Measurements from ENCODE around the gene HOXA4.

The HOXA4 gene

DNA sequence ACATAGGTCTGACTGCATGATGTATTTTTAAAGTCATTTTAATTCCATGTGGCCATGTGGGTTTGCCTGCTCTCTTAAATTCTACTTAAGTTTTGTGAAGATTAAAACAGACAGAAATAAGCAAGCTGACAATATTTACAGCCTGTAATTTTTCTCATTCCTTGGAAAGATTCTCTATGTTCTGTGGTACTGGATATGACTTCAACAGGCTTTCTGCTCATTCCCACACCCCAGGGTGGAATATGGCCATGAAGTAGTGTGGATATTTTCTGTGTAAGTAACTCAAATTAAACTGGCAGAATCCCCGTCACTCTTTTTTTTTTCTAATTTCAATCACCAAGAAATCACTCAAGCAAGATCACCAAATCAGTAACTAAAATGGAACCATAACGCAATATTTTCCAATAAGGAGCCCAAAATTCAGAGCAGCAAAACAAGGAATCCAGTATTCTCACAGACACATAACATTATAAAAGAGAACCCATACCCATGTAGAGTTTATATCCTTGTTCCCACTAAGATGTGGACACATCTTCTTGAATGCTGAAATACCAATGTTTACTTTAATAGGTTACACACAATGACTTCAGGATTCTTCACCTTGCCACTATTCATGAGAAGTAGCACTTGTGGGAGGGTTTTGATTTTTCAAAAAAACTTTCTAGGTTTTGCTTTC, 7.2 kb upstream of the HOXA4 start:
- no peak overlapping the region for H3K27ac Mint-ChIP-seq

DNA sequence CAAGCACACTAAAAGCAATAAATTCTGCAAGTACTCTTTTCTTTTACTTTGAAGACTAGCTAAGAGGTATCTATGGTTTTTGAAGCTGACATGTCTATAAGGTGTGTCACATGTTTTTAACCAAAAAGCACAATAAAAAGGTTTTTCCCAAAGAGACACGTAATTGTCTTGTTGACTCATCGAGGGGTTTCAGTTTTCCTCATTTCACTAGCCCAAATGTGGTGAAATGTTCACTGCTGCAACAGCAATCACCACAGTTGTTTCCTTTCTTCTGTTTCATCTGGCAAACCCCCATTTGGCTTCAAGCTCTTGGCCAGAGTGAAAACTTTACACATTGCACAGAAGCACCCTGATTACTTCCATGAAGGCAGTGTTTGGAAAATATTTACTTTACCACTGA, 3.8 kb upstream of the HOXA4 start:
- Mint-ChIP-seq H3K36me3 (no peaks in the 10 kb centered on the region), H3K27me3 (peaks cover 36% of the 10 kb centered on the region), H3K4me3 (no peak overlapping the region), H3K9me3 (no peaks in the 10 kb centered on the region), H3K4me1 (peaks cover 11% of the 10 kb centered on the region), H3K27ac (no peak overlapping the region)

More for the DNA sequence above, 7.2 kb upstream of the HOXA4 start:
- Mint-ChIP-seq H3K36me3 (no peaks in the 10 kb centered on the region), H3K27me3 (peaks cover 46% of the 10 kb centered on the region), H3K4me1 (peaks cover 11% of the 10 kb centered on the region), H3K9me3 (no peaks in the 10 kb centered on the region), H3K4me3 (no peak overlapping the region)

DNA sequence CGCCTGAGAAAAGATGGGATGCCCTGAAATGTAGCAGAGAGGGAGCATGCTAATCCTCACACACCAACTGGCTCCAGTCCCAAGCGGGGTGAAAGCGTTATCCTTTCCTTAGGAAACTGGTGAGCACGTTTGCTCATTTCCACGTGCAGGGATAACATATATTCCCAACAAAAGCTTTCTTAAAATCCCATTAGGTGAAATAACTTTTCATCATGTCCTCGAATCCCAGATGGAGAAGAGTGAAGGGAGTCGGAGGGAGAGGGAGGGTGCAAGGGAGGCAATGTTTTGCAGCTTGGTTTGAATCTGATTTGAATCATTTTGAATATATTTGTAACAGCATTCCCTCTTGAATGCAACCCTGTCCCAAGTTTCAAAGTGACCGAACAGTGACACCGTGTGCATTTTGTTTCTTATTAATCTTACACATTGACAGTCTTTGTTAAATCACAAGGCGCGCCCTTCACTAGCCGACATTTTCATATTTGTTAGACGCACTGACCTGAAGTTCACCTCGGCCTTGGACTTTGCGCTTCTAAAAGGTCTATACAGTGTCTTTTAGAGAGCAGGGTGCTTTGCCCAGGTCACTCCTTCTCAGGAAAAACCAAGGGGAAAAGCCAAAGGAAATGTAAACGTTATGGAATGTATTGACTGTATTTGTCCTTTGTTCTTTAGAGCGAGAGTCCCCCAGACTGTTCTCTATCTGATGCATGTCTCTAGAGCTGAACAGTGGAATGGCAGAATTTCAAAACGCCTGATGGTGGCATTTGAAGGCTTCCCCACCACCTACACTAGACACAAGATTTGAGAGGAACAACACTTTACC, 3.1 kb upstream of the HOXA4 start:
- no peaks in the 10 kb centered on the region for H3K36me3 Mint-ChIP-seq
- H3K27ac Mint-ChIP-seq: no peak overlapping the region
- H3K4me3 Mint-ChIP-seq: no peak overlapping the region
- H3K4me1 Mint-ChIP-seq: peaks cover 11% of the 10 kb centered on the region
- peaks cover 36% of the 10 kb centered on the region for H3K27me3 Mint-ChIP-seq
- H3K9me3 Mint-ChIP-seq: no peaks in the 10 kb centered on the region

DNA sequence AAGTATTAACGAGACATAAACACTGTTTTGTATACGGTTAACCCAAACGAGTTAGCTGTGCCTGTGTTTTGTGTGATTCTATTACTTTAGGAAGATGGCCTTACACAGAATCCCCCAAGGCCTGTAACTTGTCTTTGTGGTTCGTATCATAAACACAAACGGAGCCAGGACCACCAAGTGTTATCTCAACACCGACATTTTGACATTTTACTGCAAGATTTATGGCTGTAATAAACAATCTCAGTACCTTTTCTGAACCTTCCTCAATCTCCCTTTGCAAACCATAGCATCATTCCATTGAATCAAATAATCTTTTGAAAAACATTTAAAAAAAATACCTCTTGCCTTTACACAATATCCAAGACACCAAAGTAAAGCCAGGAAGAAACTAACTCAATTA, 2.4 kb upstream of the HOXA4 start:
- Mint-ChIP-seq H3K9me3 (no peaks in the 10 kb centered on the region), H3K36me3 (no peaks in the 10 kb centered on the region), H3K27me3 (peaks cover 32% of the 10 kb centered on the region), H3K27ac (no peak overlapping the region), H3K4me3 (no peak overlapping the region), H3K4me1 (peaks cover 11% of the 10 kb centered on the region)

DNA sequence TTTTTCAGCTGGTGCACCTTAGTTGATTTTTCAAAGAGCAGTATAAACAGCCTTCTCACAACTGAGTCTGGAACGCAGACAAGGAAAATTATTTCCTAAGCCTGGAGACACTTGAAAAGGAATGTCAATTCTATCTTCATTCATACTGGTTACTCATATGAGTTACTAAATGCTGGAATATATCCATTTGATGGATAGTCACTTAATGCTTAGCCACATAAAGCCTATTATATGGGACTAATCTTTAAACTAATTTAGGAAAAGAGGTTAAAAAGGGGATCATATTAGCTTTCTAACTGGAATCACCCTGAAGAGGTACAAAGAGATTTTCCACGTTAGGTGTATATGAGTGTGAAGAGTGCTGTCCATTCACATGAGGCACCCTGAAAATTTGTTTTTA, 1.7 kb upstream of the HOXA4 start:
- Mint-ChIP-seq H3K36me3 (no peaks in the 10 kb centered on the region), H3K27me3 (peaks cover 31% of the 10 kb centered on the region), H3K27ac (no peak overlapping the region), H3K4me3 (peak overlapping the region; percentile 13), H3K4me1 (peaks cover 11% of the 10 kb centered on the region), H3K9me3 (no peaks in the 10 kb centered on the region)

DNA sequence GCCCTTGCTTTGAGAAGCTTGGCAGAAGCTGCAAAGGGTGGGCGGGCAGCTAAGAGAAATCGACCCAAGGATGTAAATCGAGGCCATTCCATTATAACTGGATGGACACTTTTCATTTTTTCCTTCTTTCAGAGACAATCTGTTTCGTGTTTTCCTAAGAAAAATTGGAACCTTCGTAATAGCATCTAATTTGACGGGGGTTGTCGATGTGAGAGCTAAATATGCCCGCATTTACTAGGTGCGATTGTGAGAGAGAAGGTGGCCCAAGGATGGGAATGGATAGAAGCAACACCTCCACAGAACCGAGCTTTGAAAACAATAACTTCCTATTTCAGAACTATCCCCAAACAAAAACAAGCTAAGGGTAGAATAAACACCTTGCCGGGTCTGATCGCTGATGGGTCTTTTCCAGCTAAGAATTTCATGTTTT, 848 bp upstream of the HOXA4 start:
- peaks cover 28% of the 10 kb centered on the region for H3K27me3 Mint-ChIP-seq
- H3K36me3 Mint-ChIP-seq: no peaks in the 10 kb centered on the region
- H3K9me3 Mint-ChIP-seq: no peaks in the 10 kb centered on the region
- H3K4me3 Mint-ChIP-seq: peak overlapping the region; percentile 62
- peaks cover 11% of the 10 kb centered on the region for H3K4me1 Mint-ChIP-seq
- no peak overlapping the region for H3K27ac Mint-ChIP-seq

DNA sequence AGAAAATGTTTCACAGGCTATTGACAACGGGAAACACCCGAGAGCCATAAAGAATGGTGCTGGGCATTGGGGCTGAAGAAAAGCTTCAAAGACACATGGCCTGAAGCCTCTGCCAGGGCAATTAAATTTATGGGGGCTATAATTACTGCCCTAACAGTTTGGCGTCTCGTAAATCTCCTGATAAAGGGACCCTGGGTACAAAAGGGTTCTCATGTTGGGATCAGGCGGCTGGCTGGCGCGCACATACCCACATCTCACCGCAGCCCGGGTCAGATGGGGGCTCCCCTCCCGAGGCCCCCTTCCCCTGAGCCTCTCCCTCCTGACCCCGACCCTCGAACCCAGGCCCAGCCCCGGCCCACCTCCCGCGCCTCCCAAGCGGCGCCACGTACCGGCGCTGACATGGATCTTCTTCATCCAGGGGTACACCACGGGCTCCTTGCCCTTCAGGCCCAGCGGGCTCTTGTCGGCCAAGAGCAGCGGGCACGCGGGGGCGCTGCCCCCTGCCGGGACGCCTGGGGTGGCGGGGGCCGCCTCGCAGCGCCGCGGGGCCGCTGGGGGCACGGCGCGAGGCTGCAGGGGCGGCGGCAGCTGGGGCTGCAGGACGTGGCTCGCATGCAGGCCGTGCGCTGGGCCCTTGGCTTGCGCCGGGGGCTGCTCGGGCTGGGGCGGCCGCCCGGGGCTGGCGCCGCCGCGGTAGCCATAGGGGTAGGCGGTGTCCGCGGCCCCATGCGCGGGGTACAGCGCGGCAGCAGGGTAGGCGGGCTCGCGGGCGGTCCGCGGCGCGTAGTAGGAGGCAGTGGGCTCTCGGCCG, 623 bp downstream of the HOXA4 start:
- Mint-ChIP-seq H3K36me3 (no peaks in the 10 kb centered on the region), H3K9me3 (no peaks in the 10 kb centered on the region), H3K4me1 (peaks cover 11% of the 10 kb centered on the region), H3K27me3 (peaks cover 24% of the 10 kb centered on the region), H3K4me3 (peak overlapping the region; percentile 11), H3K27ac (no peak overlapping the region)

DNA sequence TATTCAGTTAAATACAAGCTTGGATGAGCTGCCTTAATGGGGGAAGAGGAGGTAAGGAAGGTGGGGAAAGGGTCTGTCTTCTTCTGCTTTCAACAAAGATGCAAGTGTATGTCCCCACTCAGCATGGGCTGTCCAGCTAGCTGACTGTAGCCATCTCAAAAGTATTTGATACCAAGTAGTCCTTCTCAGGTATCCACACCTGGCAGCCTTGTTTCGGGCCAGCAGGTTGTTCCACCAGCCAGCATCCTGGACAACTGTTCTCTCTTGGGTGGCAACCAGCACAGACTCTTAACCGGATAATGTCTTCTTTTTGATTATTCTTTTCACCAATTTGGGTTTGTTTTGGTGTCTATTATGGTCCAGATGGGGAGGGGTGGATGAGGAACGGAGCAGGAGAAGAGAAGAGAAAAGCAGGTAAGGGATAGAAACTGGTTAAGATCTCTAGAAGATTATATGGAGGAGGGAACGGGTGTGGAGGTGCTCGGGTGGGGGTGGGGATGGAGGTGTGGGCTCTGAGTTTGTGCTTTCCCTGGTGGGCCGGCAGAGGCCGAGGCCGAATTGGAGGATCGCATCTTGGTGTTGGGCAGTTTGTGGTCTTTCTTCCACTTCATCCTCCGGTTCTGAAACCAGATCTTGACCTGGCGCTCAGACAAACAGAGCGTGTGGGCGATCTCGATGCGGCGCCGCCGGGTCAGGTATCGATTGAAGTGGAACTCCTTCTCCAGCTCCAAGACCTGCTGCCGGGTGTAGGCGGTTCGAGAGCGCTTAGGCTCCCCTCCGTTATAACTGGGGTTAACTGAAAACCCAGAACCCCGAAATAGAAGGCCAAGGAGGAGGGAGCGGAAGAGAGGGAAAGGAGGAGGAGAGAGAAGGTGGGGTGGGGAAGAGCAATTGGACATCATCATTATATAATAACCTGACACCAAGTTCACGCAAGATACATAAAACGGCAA, 1.5 kb downstream of the HOXA4 start:
- Mint-ChIP-seq H3K9me3 (no peaks in the 10 kb centered on the region), H3K27ac (no peak overlapping the region), H3K36me3 (no peaks in the 10 kb centered on the region), H3K4me1 (peaks cover 3% of the 10 kb centered on the region), H3K27me3 (peaks cover 23% of the 10 kb centered on the region), H3K4me3 (peak overlapping the region; percentile 59)

DNA sequence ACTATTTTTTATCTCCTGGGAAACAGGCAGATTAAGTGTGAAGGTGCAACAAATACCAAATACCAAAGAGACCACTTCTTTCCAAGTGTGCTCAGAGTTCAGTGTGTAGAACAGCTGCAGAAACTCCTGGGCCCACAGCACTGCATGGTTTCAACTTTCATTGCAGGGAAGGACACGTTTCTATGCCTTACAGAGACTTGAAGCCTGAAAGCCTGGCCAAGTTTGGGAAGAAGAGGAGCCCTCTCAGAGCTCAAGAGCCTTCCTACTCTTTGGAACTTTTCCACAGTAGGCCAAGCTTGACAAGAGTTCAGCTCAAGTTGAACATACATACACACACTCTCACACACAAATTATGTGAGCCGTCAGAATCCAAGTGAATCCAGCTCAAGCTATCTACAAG, 2.5 kb downstream of the HOXA4 start:
- Mint-ChIP-seq H3K27me3 (peaks cover 17% of the 10 kb centered on the region), H3K9me3 (no peaks in the 10 kb centered on the region), H3K4me3 (no peak overlapping the region), H3K4me1 (no peaks in the 10 kb centered on the region), H3K36me3 (no peaks in the 10 kb centered on the region), H3K27ac (no peak overlapping the region)

DNA sequence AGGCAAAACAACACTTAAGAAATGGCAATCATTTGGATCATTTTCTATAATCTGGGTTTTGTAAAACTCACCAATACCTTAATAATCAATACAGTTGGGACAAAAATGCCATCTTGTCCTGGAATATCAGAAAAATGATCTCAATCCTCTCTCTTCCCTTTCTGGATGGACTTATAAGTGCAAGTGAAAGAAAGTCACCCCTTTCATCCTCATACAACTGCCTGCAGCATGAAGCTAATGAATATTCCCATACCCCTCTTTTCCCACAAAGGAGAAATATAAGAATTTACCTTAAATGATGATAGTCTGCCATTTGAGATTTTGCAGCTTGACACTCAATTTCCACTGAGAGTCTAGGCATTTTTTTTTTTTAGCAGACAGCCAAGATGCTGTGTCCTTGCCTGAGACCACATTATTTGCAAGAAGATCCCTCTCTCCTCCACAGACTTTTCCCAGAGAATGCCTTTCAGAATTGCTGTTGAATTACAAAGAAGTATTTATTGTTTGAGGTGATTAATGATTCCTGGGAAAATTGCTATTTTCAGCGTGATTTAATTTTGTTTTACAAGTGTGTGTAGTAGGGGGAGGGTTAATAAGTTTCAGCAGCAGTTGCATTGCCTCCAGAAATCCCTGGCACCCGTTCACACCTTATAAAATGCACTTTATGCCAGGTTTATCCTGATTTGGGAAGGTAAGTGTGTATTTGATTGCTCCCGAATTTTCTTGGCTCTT, 3.8 kb downstream of the HOXA4 start:
- Mint-ChIP-seq H3K27me3 (peaks cover 17% of the 10 kb centered on the region), H3K4me1 (no peaks in the 10 kb centered on the region), H3K36me3 (no peaks in the 10 kb centered on the region), H3K9me3 (no peaks in the 10 kb centered on the region), H3K27ac (no peak overlapping the region), H3K4me3 (no peak overlapping the region)

DNA sequence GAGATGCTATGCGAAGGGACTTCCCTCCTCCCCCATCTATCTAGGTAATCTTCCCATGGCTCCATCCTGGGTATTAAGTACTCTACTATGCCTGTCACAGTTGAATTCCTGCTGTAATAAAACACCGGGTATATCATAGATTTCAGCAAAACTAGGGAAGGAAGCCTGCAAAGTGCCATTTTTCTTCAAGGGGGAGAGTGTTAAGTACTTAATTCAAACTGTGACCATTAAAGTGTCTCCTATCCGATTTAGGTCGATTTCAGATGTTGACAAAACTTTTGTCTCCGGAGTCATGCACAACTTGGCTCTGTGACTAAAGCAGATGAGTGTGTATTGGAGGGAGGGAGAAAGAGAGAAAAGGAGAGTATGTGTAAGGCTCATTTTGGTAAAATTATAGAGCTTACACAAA, 4.6 kb downstream of the HOXA4 start:
- H3K27ac Mint-ChIP-seq: no peak overlapping the region
- H3K27me3 Mint-ChIP-seq: peaks cover 17% of the 10 kb centered on the region
- H3K4me3 Mint-ChIP-seq: no peak overlapping the region
- no peaks in the 10 kb centered on the region for H3K9me3 Mint-ChIP-seq
- no peaks in the 10 kb centered on the region for H3K4me1 Mint-ChIP-seq
- no peaks in the 10 kb centered on the region for H3K36me3 Mint-ChIP-seq

DNA sequence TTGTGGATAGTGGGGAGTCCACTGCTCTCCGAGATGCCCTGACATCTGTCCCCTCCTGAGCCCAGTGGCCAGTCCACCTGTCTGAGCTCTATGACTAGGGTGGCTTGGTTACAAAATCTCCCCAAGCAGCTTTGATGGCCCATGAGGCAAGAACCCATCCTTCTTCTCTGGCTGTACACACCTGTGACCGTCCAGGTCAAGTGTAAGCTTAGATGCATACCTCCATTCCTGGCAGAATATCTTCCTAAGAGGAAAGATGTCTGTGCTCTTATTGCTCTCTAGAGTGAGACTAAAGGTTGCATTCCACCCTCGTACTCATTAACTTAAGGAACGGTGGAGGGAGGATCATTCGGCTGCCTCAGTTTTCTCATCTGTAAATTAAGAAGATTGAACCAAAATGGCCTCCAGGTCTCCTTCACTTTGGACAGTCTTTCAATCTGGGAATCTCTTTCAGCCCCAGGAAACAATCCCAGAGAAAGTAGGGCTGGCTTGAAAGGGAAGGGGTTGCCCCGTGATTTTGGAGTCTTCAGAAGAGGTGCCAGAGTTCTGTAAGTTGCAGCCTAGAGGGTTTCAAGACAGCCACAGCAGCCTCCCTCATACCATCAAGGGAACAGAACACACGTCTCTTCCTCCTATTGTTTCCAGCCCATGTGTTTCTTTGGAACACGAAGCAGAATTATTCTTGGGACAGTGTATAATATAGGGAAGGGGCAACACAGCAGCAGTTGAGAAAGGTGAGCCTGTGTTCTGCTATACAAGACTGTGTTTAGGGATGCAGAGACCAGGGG, 5.5 kb downstream of the HOXA4 start:
- Mint-ChIP-seq H3K4me3 (no peak overlapping the region), H3K9me3 (no peaks in the 10 kb centered on the region), H3K27ac (no peak overlapping the region), H3K36me3 (no peaks in the 10 kb centered on the region), H3K27me3 (peaks cover 17% of the 10 kb centered on the region), H3K4me1 (no peaks in the 10 kb centered on the region)

DNA sequence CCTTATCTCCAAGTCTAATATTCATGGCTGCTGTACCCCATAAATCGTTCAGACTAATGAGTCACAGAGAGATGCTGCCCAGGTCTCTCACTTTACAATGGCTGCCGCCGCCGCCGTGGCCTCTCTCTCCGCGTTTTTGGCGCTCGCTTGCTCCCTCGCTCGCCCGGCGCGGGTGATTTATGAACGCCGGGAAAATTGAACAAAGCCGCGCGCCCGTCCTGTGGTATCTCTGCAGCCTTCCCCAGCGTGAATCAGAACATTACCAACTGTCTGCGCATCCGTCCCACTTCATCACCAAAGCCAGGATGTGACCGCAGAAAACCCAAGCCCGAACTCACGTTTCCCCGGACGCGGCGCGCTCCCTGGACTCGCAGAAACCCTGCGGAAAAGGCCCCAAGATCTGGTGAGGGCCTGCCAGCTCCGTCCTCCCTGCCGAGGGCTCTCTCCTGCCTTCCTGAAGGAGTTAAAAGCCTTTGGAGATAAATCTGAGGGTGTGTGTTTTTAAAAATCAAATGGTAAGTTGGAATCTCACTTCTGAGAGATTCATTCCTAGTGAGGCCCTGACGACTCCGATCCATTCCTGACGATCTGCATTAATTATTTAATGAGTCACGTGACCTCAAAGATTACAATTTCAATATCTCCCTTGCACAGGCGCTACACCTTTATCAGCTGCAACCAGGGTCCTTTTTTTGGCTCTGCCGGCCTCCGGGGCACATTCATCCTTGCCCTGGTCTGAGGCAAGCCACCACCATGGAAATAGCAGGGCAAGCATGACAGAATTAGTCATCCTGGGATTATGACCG, 6.3 kb downstream of the HOXA4 start:
- Mint-ChIP-seq H3K4me1 (no peaks in the 10 kb centered on the region), H3K27me3 (peaks cover 17% of the 10 kb centered on the region), H3K4me3 (no peak overlapping the region), H3K36me3 (no peaks in the 10 kb centered on the region), H3K9me3 (no peaks in the 10 kb centered on the region), H3K27ac (no peak overlapping the region)

Data from activated naive CD4-positive, alpha-beta T cell treated with anti-CD3 and anti-CD28 coated beads, Interleukin-2, amount 50 U/mL, for 24 hours (primary cell).